Measurements from ENCODE around the gene ABR.

DNA sequence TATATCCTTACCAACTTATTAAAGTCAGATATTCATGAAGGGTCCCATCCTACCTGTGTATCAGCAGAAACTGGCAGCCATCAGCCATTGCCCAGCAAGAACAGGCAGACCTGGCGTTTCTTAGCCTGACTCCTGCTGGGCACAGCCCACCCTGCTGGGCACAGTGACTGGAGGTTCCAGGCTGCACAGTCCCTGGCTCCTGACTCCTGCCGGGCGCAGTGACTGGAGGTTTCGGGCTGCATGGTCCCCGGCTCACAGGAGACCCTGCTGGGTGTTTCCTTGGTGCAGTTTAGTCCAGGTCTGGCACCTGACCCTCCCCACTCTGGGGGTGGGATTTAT is 176.2 kb downstream of the ABR start:
- TF ChIP-seq CTCF (IDR thresholded peaks at IDR 0.05; ENCODE audit: low read length) (no peak), EZH2phosphoT487 (IDR thresholded peaks at IDR 0.05; ENCODE audit: low read length) (no peak), EZH2 (optimal IDR thresholded peaks at IDR 0.05; ENCODE audit: low read depth, low read length) (no peak)

Data from MM.1S (cell line).